H9 (cell line): ENCODE measurements around the gene ATP11B. TPM values are rescaled to one million over a fixed set of nuclear protein-coding genes. Genes with fewer than 3 reads are reported as not detected.

Experiments used
- DNase-seq: peaks from one replicate; pipeline ENCODE4 v3.0.0-alpha.2; 2017
- H2AFZ ChIP-seq: one replicate; pipeline ENCODE4 v1.6.1; 2013; ENCODE audit warnings: mild to moderate bottlenecking, low read length, control low read depth, moderate library complexity
- H2AK5ac ChIP-seq: 2 replicates; pipeline ENCODE4 v1.6.1; 2013; ENCODE audit warnings: low read length, control low read depth, mixed read lengths; ENCODE audit not compliant: insufficient read length
- H2BK120ac ChIP-seq: one replicate; pipeline ENCODE4 v1.6.1; 2013; ENCODE audit warnings: low read depth, mild to moderate bottlenecking, low read length, control low read depth, inconsistent platforms; ENCODE audit not compliant: poor library complexity, severe bottlenecking
- H2BK12ac ChIP-seq: 2 replicates; pipeline ENCODE4 v1.6.1; 2013; ENCODE audit warnings: low read length, control low read depth, mixed read lengths, low read depth; ENCODE audit not compliant: insufficient read length
- H2BK15ac ChIP-seq: 2 replicates; pipeline ENCODE4 v1.6.1; 2013; ENCODE audit warnings: low read depth, low read length, control low read depth
- H2BK20ac ChIP-seq: one replicate; pipeline ENCODE4 v1.6.1; 2013; ENCODE audit warnings: low read depth, mild to moderate bottlenecking, low read length, control low read depth, inconsistent platforms; ENCODE audit not compliant: poor library complexity, severe bottlenecking
- H2BK5ac ChIP-seq: 2 replicates; pipeline ENCODE4 v1.6.1; 2013; ENCODE audit warnings: low read length, control low read depth, mixed read lengths; ENCODE audit not compliant: insufficient read length
- H3K14ac ChIP-seq: 2 replicates; pipeline ENCODE4 v1.6.1; 2013; ENCODE audit warnings: low read length, control low read depth; ENCODE audit not compliant: insufficient read depth
- H3K18ac ChIP-seq: 2 replicates; pipeline ENCODE4 v1.6.1; 2013; ENCODE audit warnings: low read depth, mild to moderate bottlenecking, mixed read lengths, low read length, control low read depth; ENCODE audit not compliant: insufficient read length
- H3K23ac ChIP-seq: 2 replicates; pipeline ENCODE4 v1.6.1; 2013; ENCODE audit warnings: low read length, control low read depth, mixed read lengths, low read depth; ENCODE audit not compliant: insufficient read length
- H3K23me2 ChIP-seq: 2 replicates; pipeline ENCODE4 v1.6.1; 2013; ENCODE audit warnings: low read depth, mild to moderate bottlenecking, mixed read lengths, low read length, control low read depth; ENCODE audit not compliant: insufficient read length, poor library complexity, severe bottlenecking
- H3K27ac ChIP-seq: 2 replicates; pipeline ENCODE4 v1.5.1; 2013; ENCODE audit warnings: low read length, control low read depth, mixed read lengths, low read depth; ENCODE audit not compliant: insufficient read length
- H3K27me3 ChIP-seq: 2 replicates; pipeline ENCODE4 v1.6.1; 2013; ENCODE audit warnings: low read length, control low read depth, inconsistent platforms; ENCODE audit not compliant: insufficient read depth
- H3K4ac ChIP-seq: 2 replicates; pipeline ENCODE4 v1.6.1; 2013; ENCODE audit warnings: low read depth, mild to moderate bottlenecking, control low read depth, inconsistent platforms, low read length, moderate library complexity
- H3K4me1 ChIP-seq: 2 replicates; pipeline ENCODE4 v1.6.1; 2013; ENCODE audit warnings: low read length, control low read depth, inconsistent platforms; ENCODE audit not compliant: insufficient read depth
- H3K4me2 ChIP-seq: 2 replicates; pipeline ENCODE4 v1.6.1; 2013; ENCODE audit warnings: low read length, control low read depth, mixed read lengths; ENCODE audit not compliant: insufficient read length, insufficient read depth
- H3K56ac ChIP-seq: 2 replicates; pipeline ENCODE4 v1.6.1; 2013; ENCODE audit warnings: low read depth, mild to moderate bottlenecking, mixed read lengths, low read length, control low read depth; ENCODE audit not compliant: insufficient read length
- H3K79me1 ChIP-seq: 2 replicates; pipeline ENCODE4 v1.6.1; 2013; ENCODE audit warnings: low read depth, mild to moderate bottlenecking, moderate library complexity, low read length, control low read depth, inconsistent platforms; ENCODE audit not compliant: insufficient read depth, poor library complexity, severe bottlenecking
- H3K79me2 ChIP-seq: 2 replicates; pipeline ENCODE4 v1.6.1; 2013; ENCODE audit warnings: low read length, control low read depth, inconsistent platforms; ENCODE audit not compliant: insufficient read depth
- H3K9ac ChIP-seq: 2 replicates; pipeline ENCODE4 v1.6.1; 2013; ENCODE audit warnings: low read length, control low read depth, mixed read lengths; ENCODE audit not compliant: insufficient read length; ENCODE audit errors: extremely low read depth
- H3K9me3 ChIP-seq: one replicate; pipeline ENCODE4 v1.6.1; 2013; ENCODE audit warnings: low read depth, low read length, inconsistent platforms; ENCODE audit not compliant: control insufficient read depth
- H3T11ph ChIP-seq: one replicate; pipeline ENCODE4 v1.6.1; 2013; ENCODE audit warnings: mild to moderate bottlenecking, low read length, control low read depth, inconsistent platforms
- H4K20me1 ChIP-seq: one replicate; pipeline ENCODE4 v1.6.1; 2013; ENCODE audit not compliant: control insufficient read depth, insufficient read length, insufficient read depth
- H4K5ac ChIP-seq: 2 replicates; pipeline ENCODE4 v1.6.1; 2013; ENCODE audit warnings: low read depth, mild to moderate bottlenecking, mixed read lengths, low read length, control low read depth; ENCODE audit not compliant: insufficient read length
- H4K8ac ChIP-seq: replicated peaks from 2 replicates; pipeline ENCODE4 v1.6.1; 2013; ENCODE audit warnings: low read length, control low read depth, mixed read lengths, low read depth; ENCODE audit not compliant: insufficient read length
- H4K91ac ChIP-seq: 2 replicates; pipeline ENCODE4 v1.6.1; 2013; ENCODE audit warnings: low read depth, mild to moderate bottlenecking, moderate library complexity, mixed read lengths, low read length, control low read depth; ENCODE audit not compliant: insufficient read length
- H3K27ac Mint-ChIP-seq, 3 experiments: 2 replicates in 2 of 3; 3 replicates in 1 of 3; pipeline ENCODE4 v1.8.0; 2020 to 2021; ENCODE audit warnings: mixed read lengths in 3 of 3, mild to moderate bottlenecking in 1 of 3, moderate library complexity in 1 of 3
- H3K27me3 Mint-ChIP-seq: 2 replicates; pipeline ENCODE4 v1.8.0; 2021; ENCODE audit warnings: low read depth, mild to moderate bottlenecking, moderate library complexity, mixed read lengths
- H3K36me3 Mint-ChIP-seq, 3 experiments: 2 replicates in 2 of 3; 3 replicates in 1 of 3; pipeline ENCODE4 v1.8.0; 2020 to 2021; ENCODE audit warnings: low read depth in 3 of 3, mixed read lengths in 3 of 3; ENCODE audit not compliant: insufficient read depth in 1 of 3
- H3K4me1 Mint-ChIP-seq, 2 experiments: 2 replicates each; pipeline ENCODE4 v1.8.0; 2020; ENCODE audit warnings: mixed read lengths in 2 of 2
- H3K4me3 Mint-ChIP-seq, 2 experiments: 2 replicates in 1 of 2; 3 replicates in 1 of 2; pipeline ENCODE4 v1.8.0; 2020 to 2021; ENCODE audit warnings: mild to moderate bottlenecking in 2 of 2, mixed read lengths in 2 of 2, moderate library complexity in 1 of 2
- H3K9me3 Mint-ChIP-seq, 2 experiments: 2 replicates in 1 of 2; 3 replicates in 1 of 2; pipeline ENCODE4 v1.8.0; 2020; ENCODE audit warnings: mild to moderate bottlenecking in 2 of 2, mixed read lengths in 2 of 2, moderate library complexity in 1 of 2
- WGBS: extraction: QIAGEN DNeasy Blood & Tissue Kit; methylation state at CpG from one replicate; pipeline ENCODE4 v1.1.7; 2013; ENCODE audit warnings: missing lambda C conversion rate, low lambda C conversion rate, mixed read lengths; ENCODE audit not compliant: insufficient read length; ENCODE audit errors: extremely low coverage; 5-methylcytosine and 5-hydroxymethylcytosine counted together
- total RNA-seq: library from RNA; stranded (reverse); gene quantifications from 2 replicates; pipeline ENCODE4 v1.2.1, GENCODE V29; 2021
- TF ChIP-seq, protein P1 (sequence below): fragments of 200-600 bp; sonication (generic); conservative IDR thresholded peaks from 3 replicates; pipeline ENCODE4 v1.8.0; 2021; ENCODE audit warnings: antibody characterized with exemption, mild to moderate bottlenecking

ATP11B gene
- total RNA-seq, 1 experiment from 2014 or later, result 30.0 TPM

DNA sequence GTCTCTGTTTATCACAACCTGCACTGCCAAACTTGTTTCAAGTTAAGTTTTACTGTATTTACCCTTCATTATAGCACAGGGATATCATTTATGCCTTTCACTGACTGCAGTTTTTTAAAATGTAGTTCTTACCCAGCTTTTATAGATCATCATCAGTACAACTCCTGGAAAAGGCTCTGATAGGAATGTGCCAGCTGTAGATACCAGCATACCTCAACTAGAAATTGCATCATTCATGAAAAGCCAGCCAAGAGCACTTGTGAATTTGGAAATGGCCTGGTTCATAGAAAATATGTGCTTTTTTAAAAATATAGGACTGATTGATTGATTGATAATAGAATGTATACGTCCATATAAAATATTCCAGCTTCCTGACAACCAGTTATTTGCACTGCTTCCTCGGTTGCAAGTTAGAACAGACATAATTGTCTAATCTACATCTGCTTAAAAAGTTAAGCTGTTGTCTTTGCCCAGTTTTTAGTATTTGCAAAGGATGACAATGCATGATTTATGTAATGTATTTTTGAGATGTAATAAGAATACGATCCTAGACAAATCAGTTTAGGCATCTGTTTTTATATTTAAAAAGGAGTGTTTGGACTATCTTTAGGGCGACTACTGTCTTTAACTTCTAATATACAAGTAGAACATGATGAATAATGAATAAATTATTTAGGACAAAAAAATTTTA is 128.5 kb downstream of the ATP11B start:
- H3K23ac ChIP-seq, result no peak overlapping the region
- H3K9me3 Mint-ChIP-seq, result no peaks in the 10 kb centered on the region
- H2AK5ac ChIP-seq, result no peak overlapping the region
- no peak overlapping the region for H3K14ac ChIP-seq
- H2BK15ac ChIP-seq, result no peak overlapping the region
- H3K4me3 Mint-ChIP-seq, result no peak overlapping the region
- H3K4me2 ChIP-seq, result no peak overlapping the region
- H3K23me2 ChIP-seq, result no peaks in the 10 kb centered on the region
- H3K4ac ChIP-seq, result no peak overlapping the region
- H3K36me3 Mint-ChIP-seq, result peaks cover 0 to 4% (median 0%) of the 10 kb centered on the region in 3 experiments; a peak in 3 of 7 replicates
- no peak overlapping the region for H3K18ac ChIP-seq
- TF ChIP-seq, protein P1, sequence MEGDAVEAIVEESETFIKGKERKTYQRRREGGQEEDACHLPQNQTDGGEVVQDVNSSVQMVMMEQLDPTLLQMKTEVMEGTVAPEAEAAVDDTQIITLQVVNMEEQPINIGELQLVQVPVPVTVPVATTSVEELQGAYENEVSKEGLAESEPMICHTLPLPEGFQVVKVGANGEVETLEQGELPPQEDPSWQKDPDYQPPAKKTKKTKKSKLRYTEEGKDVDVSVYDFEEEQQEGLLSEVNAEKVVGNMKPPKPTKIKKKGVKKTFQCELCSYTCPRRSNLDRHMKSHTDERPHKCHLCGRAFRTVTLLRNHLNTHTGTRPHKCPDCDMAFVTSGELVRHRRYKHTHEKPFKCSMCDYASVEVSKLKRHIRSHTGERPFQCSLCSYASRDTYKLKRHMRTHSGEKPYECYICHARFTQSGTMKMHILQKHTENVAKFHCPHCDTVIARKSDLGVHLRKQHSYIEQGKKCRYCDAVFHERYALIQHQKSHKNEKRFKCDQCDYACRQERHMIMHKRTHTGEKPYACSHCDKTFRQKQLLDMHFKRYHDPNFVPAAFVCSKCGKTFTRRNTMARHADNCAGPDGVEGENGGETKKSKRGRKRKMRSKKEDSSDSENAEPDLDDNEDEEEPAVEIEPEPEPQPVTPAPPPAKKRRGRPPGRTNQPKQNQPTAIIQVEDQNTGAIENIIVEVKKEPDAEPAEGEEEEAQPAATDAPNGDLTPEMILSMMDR, result no peak
- H4K5ac ChIP-seq, result no peak overlapping the region
- H3K79me2 ChIP-seq, result no peaks in the 10 kb centered on the region
- H2BK5ac ChIP-seq, result no peak overlapping the region
- H2AFZ ChIP-seq, result no peak overlapping the region
- no peaks in the 10 kb centered on the region for H3K9me3 ChIP-seq
- no peak overlapping the region for H2BK12ac ChIP-seq
- no peak overlapping the region for H4K91ac ChIP-seq
- no peaks in the 10 kb centered on the region for H3K27me3 ChIP-seq
- WGBS, result no CpG with 5 or more reads among the region's 4 CpGs
- H2BK20ac ChIP-seq, result no peak overlapping the region
- H3T11ph ChIP-seq, result no peak overlapping the region
- no peak overlapping the region for H3K56ac ChIP-seq
- H4K8ac ChIP-seq, result no peak overlapping the region
- H2BK120ac ChIP-seq, result no peak overlapping the region
- no peak for DNase-seq
- H3K27ac Mint-ChIP-seq, result peak overlapping the region in 1 of 3 experiments; percentile 82; a peak in 1 of 7 replicates
- no peak overlapping the region for H3K9ac ChIP-seq
- no peak overlapping the region for H3K27ac ChIP-seq
- no peaks in the 10 kb centered on the region for H4K20me1 ChIP-seq
- H3K4me1 Mint-ChIP-seq, result peaks cover 20 to 22% of the 10 kb centered on the region in 2 experiments
- no peaks in the 10 kb centered on the region for H3K27me3 Mint-ChIP-seq
- H3K4me1 ChIP-seq, result peaks cover 2% of the 10 kb centered on the region; the same call in 1 of the 2 replicates
- H3K79me1 ChIP-seq, result no peaks in the 10 kb centered on the region
